Esophagus muscularis mucosa (tissue), 4 donors: ENCODE results near the gene DOLK.

Experiments used
- EP300 ChIP-seq: sonication (generic); formaldehyde crosslinking; IDR thresholded peaks from one replicate; pipeline ENCODE4 v1.6.1; 2017; ENCODE audit warnings: antibody characterized with exemption
- POLR2A ChIP-seq: fragments of 450-650 bp; IDR thresholded peaks from one replicate; pipeline ENCODE4 v1.6.1; 2017; ENCODE audit warnings: antibody characterized with exemption, moderate library complexity, mild to moderate bottlenecking, low read depth
- POLR2AphosphoS5 ChIP-seq, 2 donors: sonication (generic); formaldehyde crosslinking; IDR thresholded peaks; one replicate each; pipeline ENCODE4 v1.6.1; 2017; ENCODE audit warnings: antibody characterized with exemption in 2 of 2
- TF ChIP-seq, protein P1 (sequence below), 3 experiments: fragments of 200-600 bp in 2 of 3; fragments of 450-650 bp in 1 of 3; sonication (generic) in 2 of 3; IDR thresholded peaks; one replicate each; pipeline ENCODE4 v1.5.1; 2017 to 2019; ENCODE audit warnings: antibody characterized with exemption in 3 of 3, mild to moderate bottlenecking in 2 of 3, moderate library complexity in 1 of 3

DNA sequence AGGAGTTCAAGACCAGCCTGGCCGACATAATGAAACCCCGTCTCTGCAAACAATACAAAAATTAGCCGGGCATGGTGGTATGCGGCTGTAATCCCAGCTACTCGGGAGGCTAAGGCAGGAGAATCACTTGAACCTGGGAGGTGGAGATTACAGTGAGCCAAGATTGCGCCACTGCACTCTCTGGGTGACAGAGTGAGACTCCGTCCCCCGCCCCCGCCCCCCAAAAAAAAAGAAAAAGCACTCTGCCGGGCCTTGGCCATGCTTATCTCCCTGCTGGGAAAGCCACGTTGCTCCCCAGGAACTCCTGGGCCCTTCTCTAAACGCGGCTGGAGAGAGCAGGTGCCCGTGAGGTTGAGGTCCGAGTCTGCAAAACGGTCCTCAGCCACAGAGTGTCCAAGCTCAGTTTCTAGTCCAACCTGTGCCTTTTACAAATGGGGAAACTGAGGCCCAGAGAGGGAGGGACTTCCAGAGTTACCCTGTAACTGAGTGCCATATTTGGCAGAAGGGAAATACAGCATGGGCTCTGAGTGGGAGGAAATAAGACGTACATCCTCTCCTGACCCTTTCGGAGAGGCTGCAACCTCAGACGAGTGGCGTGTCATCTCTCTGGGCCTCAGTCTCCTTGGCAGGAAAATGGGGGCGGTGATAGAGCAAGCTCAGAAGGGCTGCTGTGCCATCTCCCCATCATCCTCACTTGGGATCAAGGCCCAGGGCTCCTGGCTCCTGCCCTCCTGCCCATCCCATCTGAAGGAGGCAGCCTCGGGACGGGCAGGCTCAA, 33.2 kb downstream of the DOLK start:
- TF ChIP-seq POLR2AphosphoS5 (IDR thresholded peaks at IDR 0.05) (no peak), POLR2A (no peak), EP300 (no peak)
- TF ChIP-seq, protein P1, sequence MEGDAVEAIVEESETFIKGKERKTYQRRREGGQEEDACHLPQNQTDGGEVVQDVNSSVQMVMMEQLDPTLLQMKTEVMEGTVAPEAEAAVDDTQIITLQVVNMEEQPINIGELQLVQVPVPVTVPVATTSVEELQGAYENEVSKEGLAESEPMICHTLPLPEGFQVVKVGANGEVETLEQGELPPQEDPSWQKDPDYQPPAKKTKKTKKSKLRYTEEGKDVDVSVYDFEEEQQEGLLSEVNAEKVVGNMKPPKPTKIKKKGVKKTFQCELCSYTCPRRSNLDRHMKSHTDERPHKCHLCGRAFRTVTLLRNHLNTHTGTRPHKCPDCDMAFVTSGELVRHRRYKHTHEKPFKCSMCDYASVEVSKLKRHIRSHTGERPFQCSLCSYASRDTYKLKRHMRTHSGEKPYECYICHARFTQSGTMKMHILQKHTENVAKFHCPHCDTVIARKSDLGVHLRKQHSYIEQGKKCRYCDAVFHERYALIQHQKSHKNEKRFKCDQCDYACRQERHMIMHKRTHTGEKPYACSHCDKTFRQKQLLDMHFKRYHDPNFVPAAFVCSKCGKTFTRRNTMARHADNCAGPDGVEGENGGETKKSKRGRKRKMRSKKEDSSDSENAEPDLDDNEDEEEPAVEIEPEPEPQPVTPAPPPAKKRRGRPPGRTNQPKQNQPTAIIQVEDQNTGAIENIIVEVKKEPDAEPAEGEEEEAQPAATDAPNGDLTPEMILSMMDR (IDR thresholded peaks at IDR 0.05): no peak
